ENCODE measurements around the gene POLE. TPM values are rescaled to one million over a fixed set of nuclear protein-coding genes. Genes with fewer than 3 reads are reported as not detected.

POLE gene
- total and polyA plus RNA-seq, 9 of the 15 experiments (the other 6 are each of a cell fraction or from before 2014, with no cell fraction given) = 2.4 to 154 (median 49.6) TPM

- TF ChIP-seq REST (IDR thresholded peaks at IDR 0.05; ENCODE audit: borderline replicate concordance) = peak; percentile 67; the same call in 1 of the 2 replicates
- no peak for TF ChIP-seq REST (CRISPR knock-in tag; IDR thresholded peaks at IDR 0.05; ENCODE audit: low read depth)
- TF ChIP-seq ZNF165 (CRISPR knock-in tag; IDR thresholded peaks at IDR 0.05; ENCODE audit: borderline replicate concordance) = no peak
- peak; percentile 22; the same call in 1 of the 2 replicates for TF ChIP-seq DEAF1 (CRISPR knock-in tag; IDR thresholded peaks at IDR 0.05)
- TF ChIP-seq ZNF140 (CRISPR knock-in tag; IDR thresholded peaks at IDR 0.05) = no peak
- no peak for TF ChIP-seq ATF1 (CRISPR knock-in tag; IDR thresholded peaks at IDR 0.05)
- TF ChIP-seq ATF1 (tag; IDR thresholded peaks at IDR 0.05) = no peak
- TF ChIP-seq FOXM1 (IDR thresholded peaks at IDR 0.05; ENCODE audit: low read depth) = no peak
- TF ChIP-seq FOXM1 (CRISPR knock-in tag; IDR thresholded peaks at IDR 0.05; ENCODE audit: low read depth) = no peak
- TF ChIP-seq GATAD2B (IDR thresholded peaks at IDR 0.05; ENCODE audit: borderline replicate concordance) = no peak
- TF ChIP-seq ZNF511 (CRISPR knock-in tag; IDR thresholded peaks at IDR 0.05) = 0 out of 2 replicates have a peak, but pooled peaks have one; percentile 24
- peak; percentile 85 to 98 (median 90) for TF ChIP-seq CTCF (IDR thresholded peaks at IDR 0.05 in 2 of 3, conservative IDR thresholded peaks at IDR 0.05 in 1 of 3; ENCODE audit: insufficient read depth in 2 of 3, low read depth in 1 of 3, low read length in 3 of 3)
- TF ChIP-seq NR2C2 (CRISPR knock-in tag; IDR thresholded peaks at IDR 0.05) = no peak
- no peak for TF ChIP-seq NR2C2 (tag; IDR thresholded peaks at IDR 0.05)
- no peak for TF ChIP-seq CREBBP (IDR thresholded peaks at IDR 0.05; ENCODE audit: low read depth, low read length)
- TF ChIP-seq BCOR (IDR thresholded peaks at IDR 0.05) = 0 out of 2 replicates have a peak, but pooled peaks have one; percentile 47
These were observed 86.8 kb downstream of the POLE start (continued) for GRCh38 chr12:132600048-132601032.
